Hepatocyte (in vitro differentiated cells): ENCODE measurements around the gene PKP3.

Experiments
- CTCF ChIP-seq: fragments of 200-600 bp; sonication (generic); IDR thresholded peaks from 2 replicates; pipeline ENCODE4 v1.5.1; 2016; ENCODE audit warnings: antibody characterized with exemption, mild to moderate bottlenecking; ENCODE audit not compliant: poor library complexity
- EZH2 ChIP-seq: fragments of 200-600 bp; sonication (generic); IDR thresholded peaks from 2 replicates; pipeline ENCODE4 v1.6.1; 2016; ENCODE audit warnings: antibody characterized with exemption, mild to moderate bottlenecking, borderline replicate concordance

GRCh38 chr11:371716-372590 is 22.1 kb upstream of the PKP3 start:
- no peak for TF ChIP-seq CTCF
- no peak for TF ChIP-seq EZH2
